ENCODE measurements around the gene CCT6A. TPM values are rescaled to one million over a fixed set of nuclear protein-coding genes. Genes with fewer than 3 reads are reported as not detected.

Gene CCT6A
- total and polyA plus RNA-seq, 9 of the 15 experiments (the other 6 are each of a cell fraction or from before 2014, with no cell fraction given) = 244 to 708 (median 387) TPM

DNA sequence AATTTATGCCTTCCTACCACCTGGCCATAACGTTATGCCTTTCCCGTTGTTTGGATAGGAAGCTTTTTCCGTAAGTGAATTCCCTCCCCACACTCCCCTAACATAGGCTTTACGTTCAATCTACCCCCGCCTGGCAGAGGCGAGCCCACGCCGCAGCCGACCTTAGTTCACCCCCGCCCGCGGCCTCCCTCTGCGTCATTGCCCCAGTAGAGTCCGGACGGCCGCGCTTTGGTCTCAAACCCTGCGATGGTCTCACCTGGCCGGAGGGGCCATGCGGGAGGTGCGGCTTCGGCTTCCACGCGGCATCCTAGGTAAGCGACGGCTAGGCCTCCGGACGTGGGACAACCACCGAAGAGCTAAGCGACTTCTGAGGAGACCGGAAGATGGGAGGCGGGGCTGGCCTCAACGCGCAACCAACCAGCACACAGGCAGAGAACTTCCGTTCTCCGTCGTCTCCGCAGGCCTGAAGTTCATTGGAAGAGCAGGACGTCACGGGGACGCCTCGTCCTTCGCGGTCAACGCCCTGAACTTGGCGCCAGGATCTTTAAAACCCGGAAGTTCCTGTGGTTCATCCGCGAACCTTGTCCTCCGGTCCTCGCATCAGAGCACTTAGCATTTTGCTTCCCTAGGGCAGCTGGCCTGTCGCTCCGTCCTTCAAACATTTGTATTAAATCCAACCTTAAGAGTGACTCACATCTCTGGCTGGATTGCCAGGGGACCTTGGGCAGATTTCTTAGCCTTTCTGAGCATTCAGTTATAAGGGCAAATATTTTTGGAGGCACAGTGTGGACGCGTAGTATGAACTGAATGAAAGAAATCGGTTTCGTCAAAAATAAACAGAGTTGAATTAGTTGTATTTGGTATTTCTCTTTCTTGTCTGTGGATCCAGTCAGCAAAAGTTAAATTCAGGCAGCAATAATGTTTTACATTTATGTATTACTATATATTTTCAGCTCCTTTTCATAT is 54.8 kb downstream of the CCT6A start, which contains the start of gene CHCHD2 (continued):
- TF ChIP-seq, protein P1, sequence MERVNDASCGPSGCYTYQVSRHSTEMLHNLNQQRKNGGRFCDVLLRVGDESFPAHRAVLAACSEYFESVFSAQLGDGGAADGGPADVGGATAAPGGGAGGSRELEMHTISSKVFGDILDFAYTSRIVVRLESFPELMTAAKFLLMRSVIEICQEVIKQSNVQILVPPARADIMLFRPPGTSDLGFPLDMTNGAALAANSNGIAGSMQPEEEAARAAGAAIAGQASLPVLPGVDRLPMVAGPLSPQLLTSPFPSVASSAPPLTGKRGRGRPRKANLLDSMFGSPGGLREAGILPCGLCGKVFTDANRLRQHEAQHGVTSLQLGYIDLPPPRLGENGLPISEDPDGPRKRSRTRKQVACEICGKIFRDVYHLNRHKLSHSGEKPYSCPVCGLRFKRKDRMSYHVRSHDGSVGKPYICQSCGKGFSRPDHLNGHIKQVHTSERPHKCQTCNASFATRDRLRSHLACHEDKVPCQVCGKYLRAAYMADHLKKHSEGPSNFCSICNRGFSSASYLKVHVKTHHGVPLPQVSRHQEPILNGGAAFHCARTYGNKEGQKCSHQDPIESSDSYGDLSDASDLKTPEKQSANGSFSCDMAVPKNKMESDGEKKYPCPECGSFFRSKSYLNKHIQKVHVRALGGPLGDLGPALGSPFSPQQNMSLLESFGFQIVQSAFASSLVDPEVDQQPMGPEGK (CRISPR knock-in tag; IDR thresholded peaks at IDR 0.05; ENCODE audit: borderline replicate concordance) = no peak
- no peak for TF ChIP-seq ZFPM2 (CRISPR knock-in tag; IDR thresholded peaks at IDR 0.05)
- TF ChIP-seq, protein P2, sequence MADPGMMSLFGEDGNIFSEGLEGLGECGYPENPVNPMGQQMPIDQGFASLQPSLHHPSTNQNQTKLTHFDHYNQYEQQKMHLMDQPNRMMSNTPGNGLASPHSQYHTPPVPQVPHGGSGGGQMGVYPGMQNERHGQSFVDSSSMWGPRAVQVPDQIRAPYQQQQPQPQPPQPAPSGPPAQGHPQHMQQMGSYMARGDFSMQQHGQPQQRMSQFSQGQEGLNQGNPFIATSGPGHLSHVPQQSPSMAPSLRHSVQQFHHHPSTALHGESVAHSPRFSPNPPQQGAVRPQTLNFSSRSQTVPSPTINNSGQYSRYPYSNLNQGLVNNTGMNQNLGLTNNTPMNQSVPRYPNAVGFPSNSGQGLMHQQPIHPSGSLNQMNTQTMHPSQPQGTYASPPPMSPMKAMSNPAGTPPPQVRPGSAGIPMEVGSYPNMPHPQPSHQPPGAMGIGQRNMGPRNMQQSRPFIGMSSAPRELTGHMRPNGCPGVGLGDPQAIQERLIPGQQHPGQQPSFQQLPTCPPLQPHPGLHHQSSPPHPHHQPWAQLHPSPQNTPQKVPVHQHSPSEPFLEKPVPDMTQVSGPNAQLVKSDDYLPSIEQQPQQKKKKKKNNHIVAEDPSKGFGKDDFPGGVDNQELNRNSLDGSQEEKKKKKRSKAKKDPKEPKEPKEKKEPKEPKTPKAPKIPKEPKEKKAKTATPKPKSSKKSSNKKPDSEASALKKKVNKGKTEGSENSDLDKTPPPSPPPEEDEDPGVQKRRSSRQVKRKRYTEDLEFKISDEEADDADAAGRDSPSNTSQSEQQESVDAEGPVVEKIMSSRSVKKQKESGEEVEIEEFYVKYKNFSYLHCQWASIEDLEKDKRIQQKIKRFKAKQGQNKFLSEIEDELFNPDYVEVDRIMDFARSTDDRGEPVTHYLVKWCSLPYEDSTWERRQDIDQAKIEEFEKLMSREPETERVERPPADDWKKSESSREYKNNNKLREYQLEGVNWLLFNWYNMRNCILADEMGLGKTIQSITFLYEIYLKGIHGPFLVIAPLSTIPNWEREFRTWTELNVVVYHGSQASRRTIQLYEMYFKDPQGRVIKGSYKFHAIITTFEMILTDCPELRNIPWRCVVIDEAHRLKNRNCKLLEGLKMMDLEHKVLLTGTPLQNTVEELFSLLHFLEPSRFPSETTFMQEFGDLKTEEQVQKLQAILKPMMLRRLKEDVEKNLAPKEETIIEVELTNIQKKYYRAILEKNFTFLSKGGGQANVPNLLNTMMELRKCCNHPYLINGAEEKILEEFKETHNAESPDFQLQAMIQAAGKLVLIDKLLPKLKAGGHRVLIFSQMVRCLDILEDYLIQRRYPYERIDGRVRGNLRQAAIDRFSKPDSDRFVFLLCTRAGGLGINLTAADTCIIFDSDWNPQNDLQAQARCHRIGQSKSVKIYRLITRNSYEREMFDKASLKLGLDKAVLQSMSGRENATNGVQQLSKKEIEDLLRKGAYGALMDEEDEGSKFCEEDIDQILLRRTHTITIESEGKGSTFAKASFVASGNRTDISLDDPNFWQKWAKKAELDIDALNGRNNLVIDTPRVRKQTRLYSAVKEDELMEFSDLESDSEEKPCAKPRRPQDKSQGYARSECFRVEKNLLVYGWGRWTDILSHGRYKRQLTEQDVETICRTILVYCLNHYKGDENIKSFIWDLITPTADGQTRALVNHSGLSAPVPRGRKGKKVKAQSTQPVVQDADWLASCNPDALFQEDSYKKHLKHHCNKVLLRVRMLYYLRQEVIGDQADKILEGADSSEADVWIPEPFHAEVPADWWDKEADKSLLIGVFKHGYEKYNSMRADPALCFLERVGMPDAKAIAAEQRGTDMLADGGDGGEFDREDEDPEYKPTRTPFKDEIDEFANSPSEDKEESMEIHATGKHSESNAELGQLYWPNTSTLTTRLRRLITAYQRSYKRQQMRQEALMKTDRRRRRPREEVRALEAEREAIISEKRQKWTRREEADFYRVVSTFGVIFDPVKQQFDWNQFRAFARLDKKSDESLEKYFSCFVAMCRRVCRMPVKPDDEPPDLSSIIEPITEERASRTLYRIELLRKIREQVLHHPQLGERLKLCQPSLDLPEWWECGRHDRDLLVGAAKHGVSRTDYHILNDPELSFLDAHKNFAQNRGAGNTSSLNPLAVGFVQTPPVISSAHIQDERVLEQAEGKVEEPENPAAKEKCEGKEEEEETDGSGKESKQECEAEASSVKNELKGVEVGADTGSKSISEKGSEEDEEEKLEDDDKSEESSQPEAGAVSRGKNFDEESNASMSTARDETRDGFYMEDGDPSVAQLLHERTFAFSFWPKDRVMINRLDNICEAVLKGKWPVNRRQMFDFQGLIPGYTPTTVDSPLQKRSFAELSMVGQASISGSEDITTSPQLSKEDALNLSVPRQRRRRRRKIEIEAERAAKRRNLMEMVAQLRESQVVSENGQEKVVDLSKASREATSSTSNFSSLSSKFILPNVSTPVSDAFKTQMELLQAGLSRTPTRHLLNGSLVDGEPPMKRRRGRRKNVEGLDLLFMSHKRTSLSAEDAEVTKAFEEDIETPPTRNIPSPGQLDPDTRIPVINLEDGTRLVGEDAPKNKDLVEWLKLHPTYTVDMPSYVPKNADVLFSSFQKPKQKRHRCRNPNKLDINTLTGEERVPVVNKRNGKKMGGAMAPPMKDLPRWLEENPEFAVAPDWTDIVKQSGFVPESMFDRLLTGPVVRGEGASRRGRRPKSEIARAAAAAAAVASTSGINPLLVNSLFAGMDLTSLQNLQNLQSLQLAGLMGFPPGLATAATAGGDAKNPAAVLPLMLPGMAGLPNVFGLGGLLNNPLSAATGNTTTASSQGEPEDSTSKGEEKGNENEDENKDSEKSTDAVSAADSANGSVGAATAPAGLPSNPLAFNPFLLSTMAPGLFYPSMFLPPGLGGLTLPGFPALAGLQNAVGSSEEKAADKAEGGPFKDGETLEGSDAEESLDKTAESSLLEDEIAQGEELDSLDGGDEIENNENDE (IDR thresholded peaks at IDR 0.05; ENCODE audit: low read depth, low read length) = no peak
- TF ChIP-seq CBX2 (IDR thresholded peaks at IDR 0.05; ENCODE audit: insufficient read depth, low read length, poor library complexity, severe bottlenecking) = no peak
- TF ChIP-seq, protein P3, sequence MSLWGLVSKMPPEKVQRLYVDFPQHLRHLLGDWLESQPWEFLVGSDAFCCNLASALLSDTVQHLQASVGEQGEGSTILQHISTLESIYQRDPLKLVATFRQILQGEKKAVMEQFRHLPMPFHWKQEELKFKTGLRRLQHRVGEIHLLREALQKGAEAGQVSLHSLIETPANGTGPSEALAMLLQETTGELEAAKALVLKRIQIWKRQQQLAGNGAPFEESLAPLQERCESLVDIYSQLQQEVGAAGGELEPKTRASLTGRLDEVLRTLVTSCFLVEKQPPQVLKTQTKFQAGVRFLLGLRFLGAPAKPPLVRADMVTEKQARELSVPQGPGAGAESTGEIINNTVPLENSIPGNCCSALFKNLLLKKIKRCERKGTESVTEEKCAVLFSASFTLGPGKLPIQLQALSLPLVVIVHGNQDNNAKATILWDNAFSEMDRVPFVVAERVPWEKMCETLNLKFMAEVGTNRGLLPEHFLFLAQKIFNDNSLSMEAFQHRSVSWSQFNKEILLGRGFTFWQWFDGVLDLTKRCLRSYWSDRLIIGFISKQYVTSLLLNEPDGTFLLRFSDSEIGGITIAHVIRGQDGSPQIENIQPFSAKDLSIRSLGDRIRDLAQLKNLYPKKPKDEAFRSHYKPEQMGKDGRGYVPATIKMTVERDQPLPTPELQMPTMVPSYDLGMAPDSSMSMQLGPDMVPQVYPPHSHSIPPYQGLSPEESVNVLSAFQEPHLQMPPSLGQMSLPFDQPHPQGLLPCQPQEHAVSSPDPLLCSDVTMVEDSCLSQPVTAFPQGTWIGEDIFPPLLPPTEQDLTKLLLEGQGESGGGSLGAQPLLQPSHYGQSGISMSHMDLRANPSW (CRISPR knock-in tag; IDR thresholded peaks at IDR 0.05) = peak; percentile 46; the same call in 1 of the 2 replicates
- TF ChIP-seq, protein P4, sequence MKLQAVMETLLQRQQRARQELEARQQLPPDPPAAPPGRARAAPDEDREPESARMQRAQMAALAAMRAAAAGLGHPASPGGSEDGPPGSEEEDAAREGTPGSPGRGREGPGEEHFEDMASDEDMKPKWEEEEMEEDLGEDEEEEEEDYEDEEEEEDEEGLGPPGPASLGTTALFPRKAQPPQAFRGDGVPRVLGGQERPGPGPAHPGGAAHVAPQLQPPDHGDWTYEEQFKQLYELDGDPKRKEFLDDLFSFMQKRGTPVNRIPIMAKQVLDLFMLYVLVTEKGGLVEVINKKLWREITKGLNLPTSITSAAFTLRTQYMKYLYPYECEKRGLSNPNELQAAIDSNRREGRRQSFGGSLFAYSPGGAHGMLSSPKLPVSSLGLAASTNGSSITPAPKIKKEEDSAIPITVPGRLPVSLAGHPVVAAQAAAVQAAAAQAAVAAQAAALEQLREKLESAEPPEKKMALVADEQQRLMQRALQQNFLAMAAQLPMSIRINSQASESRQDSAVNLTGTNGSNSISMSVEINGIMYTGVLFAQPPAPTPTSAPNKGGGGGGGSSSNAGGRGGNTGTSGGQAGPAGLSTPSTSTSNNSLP (IDR thresholded peaks at IDR 0.05; ENCODE audit: borderline replicate concordance, low read depth, low read length) = no peak
- TF ChIP-seq ZNF780A (CRISPR knock-in tag; IDR thresholded peaks at IDR 0.05) = no peak
